Measurements from ENCODE around the gene BANK1.

Gene BANK1

GRCh38 chr4:101824500-101824899 is 34.0 kb downstream of the BANK1 start:
- no peak overlapping the region for H3K4me3 ChIP-seq (ENCODE audit: low read length)
- no peaks in the 10 kb centered on the region for H3K36me3 ChIP-seq (ENCODE audit: control insufficient read depth, insufficient read depth, low read length)
- H3K9ac ChIP-seq (ENCODE audit: low read length) = no peak overlapping the region
- no peaks in the 10 kb centered on the region for H3K4me1 ChIP-seq (ENCODE audit: control insufficient read depth, insufficient read depth, low read length)
- no peak overlapping the region for H3K27ac ChIP-seq (ENCODE audit: low read depth, low read length)
- no peaks in the 10 kb centered on the region for H3K27me3 ChIP-seq (ENCODE audit: control insufficient read depth, insufficient read depth, low read length)

DNA sequence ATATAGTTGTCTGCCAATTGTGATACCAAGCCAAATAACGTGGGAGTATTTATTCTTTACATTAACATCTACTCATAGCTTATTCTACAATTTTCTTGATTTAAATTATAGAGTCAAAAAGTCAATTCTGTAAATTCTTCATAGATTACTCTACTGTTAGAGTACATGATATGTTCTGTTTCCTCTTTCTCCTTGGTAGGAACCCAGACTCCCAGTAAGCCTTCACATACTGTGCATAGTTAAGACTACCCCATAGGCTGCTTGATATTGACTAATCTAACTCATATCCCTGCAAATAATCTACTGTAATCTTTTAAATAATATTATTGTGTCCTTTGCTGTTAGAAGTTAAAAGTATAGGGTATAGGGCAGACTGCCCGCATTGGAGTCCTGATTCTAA is 35.4 kb downstream of the BANK1 start:
- H3K27ac ChIP-seq (ENCODE audit: low read depth, low read length) = no peak overlapping the region
- no peak overlapping the region for H3K9ac ChIP-seq (ENCODE audit: low read length)
- no peaks in the 10 kb centered on the region for H3K36me3 ChIP-seq (ENCODE audit: control insufficient read depth, insufficient read depth, low read length)
- no peaks in the 10 kb centered on the region for H3K27me3 ChIP-seq (ENCODE audit: control insufficient read depth, insufficient read depth, low read length)
- H3K4me1 ChIP-seq (ENCODE audit: control insufficient read depth, insufficient read depth, low read length) = no peaks in the 10 kb centered on the region
- no peak overlapping the region for H3K4me3 ChIP-seq (ENCODE audit: low read length)

DNA sequence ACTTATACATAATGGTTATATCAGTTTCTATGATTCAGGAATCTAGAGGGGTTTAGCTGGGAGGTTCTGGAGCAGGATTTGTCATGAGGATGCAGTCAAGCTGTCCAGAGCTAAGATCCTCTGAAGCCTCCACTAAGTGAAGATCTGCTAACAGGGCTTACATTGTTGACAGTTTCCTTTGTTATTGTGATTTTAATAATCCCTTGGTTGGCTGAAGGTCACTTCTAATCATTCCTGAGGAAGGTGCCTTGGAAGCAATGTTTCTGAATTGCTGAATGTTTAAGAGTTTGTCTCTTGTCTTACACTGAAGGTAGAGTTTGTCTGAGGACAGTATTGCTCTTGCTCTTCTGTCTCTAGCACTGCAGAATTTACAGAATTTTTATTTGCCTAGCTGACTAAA is 41.3 kb downstream of the BANK1 start:
- Histone ChIP-seq H3K9ac (ENCODE audit: low read length) (no peak overlapping the region), H3K4me3 (ENCODE audit: low read length) (no peak overlapping the region), H3K27me3 (ENCODE audit: control insufficient read depth, insufficient read depth, low read length) (no peaks in the 10 kb centered on the region), H3K36me3 (ENCODE audit: control insufficient read depth, insufficient read depth, low read length) (no peaks in the 10 kb centered on the region), H3K27ac (ENCODE audit: low read depth, low read length) (no peak overlapping the region), H3K4me1 (ENCODE audit: control insufficient read depth, insufficient read depth, low read length) (no peaks in the 10 kb centered on the region)

- H3K4me3 ChIP-seq (ENCODE audit: low read length) = no peak overlapping the region
- H3K4me1 ChIP-seq (ENCODE audit: control insufficient read depth, insufficient read depth, low read length) = no peaks in the 10 kb centered on the region
- no peaks in the 10 kb centered on the region for H3K36me3 ChIP-seq (ENCODE audit: control insufficient read depth, insufficient read depth, low read length)
- H3K9ac ChIP-seq (ENCODE audit: low read length) = no peak overlapping the region
- no peaks in the 10 kb centered on the region for H3K27me3 ChIP-seq (ENCODE audit: control insufficient read depth, insufficient read depth, low read length)
- no peak overlapping the region for H3K27ac ChIP-seq (ENCODE audit: low read depth, low read length)
Measured at GRCh38 chr4:101833480-101833879, 43.0 kb downstream of the BANK1 start.

DNA sequence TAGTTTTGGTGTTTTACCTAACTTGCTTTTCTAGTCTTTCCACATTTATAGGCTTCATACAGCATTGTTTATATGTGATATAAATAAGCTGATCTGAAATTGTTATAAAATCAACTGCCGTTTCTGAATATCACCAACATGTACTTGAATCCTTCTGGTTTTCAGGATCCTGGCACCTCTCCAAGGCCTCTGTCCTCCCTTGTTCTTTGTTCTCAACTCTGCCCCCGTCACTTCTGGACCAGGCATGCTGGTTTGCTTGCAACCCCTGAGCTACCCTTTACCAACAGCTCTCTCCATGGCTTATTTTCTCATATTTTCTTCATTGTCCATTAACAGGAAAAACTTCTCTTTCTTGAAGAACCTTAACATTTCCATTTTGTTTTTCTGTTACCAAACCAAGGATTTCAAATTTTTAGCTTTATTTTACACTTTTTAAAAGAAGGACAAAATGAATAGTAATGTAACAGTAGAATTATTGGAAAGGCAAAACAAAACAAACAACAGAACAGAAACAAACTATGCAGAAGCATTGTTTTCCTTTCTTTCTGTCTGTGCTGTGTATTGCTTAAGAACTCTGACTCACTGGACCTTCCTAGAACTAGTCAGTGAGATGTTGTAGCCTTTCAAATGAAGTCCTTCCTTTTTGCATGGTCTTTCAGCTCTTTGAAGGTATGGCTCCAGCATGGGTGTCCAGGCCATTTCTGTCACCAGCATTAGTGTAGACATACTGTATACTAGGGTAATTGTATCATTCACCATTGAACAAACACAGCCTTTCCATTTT is 44.8 kb downstream of the BANK1 start:
- Histone ChIP-seq H3K4me3 (ENCODE audit: low read length) (no peak overlapping the region), H3K9ac (ENCODE audit: low read length) (no peak overlapping the region), H3K27me3 (ENCODE audit: control insufficient read depth, insufficient read depth, low read length) (no peaks in the 10 kb centered on the region), H3K36me3 (ENCODE audit: control insufficient read depth, insufficient read depth, low read length) (no peaks in the 10 kb centered on the region), H3K27ac (ENCODE audit: low read depth, low read length) (no peak overlapping the region), H3K4me1 (ENCODE audit: control insufficient read depth, insufficient read depth, low read length) (no peaks in the 10 kb centered on the region)

DNA sequence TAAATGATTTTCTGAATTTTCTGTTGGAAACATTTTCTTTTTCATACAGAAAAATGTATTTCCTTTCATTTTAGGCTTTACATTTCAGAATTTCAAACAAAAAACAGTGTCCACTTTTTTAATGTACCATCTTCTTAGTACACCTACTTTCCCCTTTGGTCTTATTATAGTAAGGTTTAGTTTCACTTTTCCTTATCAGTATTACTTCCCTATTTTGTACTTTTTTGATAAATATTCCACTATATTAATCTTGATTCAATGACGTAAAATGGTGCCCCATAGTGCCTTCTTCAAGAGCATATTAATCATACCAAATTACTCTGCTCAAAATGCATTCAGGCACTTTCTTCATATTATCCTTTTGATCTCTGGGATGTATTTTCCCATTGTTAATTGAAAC is 52.5 kb downstream of the BANK1 start:
- Histone ChIP-seq H3K4me1 (ENCODE audit: control insufficient read depth, insufficient read depth, low read length) (no peaks in the 10 kb centered on the region), H3K27ac (ENCODE audit: low read depth, low read length) (no peak overlapping the region), H3K27me3 (ENCODE audit: control insufficient read depth, insufficient read depth, low read length) (no peaks in the 10 kb centered on the region), H3K4me3 (ENCODE audit: low read length) (no peak overlapping the region), H3K9ac (ENCODE audit: low read length) (no peak overlapping the region), H3K36me3 (ENCODE audit: control insufficient read depth, insufficient read depth, low read length) (no peaks in the 10 kb centered on the region)

DNA sequence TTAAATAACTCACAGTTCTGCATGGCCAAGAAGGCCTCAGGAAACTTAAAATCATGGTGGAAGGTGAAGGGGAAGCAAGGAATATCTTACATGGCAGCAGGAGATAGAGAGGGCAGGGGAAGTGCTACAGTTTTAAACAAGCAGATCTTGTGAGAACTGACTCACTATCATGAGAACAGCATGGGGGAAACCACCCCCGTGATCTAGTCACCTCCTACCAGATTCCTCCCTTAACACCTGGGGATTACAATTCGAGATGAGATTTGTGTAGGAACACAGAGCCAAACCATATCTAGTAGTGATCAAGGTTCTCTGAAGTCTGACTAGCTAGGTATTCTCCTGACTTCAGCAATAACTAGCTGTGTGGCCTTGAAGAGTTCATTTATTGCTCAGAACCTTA is 56.0 kb downstream of the BANK1 start:
- Histone ChIP-seq H3K4me1 (ENCODE audit: control insufficient read depth, insufficient read depth, low read length) (no peaks in the 10 kb centered on the region), H3K9ac (ENCODE audit: low read length) (no peak overlapping the region), H3K36me3 (ENCODE audit: control insufficient read depth, insufficient read depth, low read length) (no peaks in the 10 kb centered on the region)

GRCh38 chr4:101850698-101851097 is 60.2 kb downstream of the BANK1 start:
- Histone ChIP-seq H3K27me3 (ENCODE audit: control insufficient read depth, insufficient read depth, low read length) (no peaks in the 10 kb centered on the region), H3K27ac (ENCODE audit: low read depth, low read length) (no peak overlapping the region), H3K4me1 (ENCODE audit: control insufficient read depth, insufficient read depth, low read length) (no peaks in the 10 kb centered on the region), H3K9ac (ENCODE audit: low read length) (no peak overlapping the region), H3K4me3 (ENCODE audit: low read length) (no peak overlapping the region), H3K36me3 (ENCODE audit: control insufficient read depth, insufficient read depth, low read length) (no peaks in the 10 kb centered on the region)

More for the DNA sequence above, 56.0 kb downstream of the BANK1 start:
- Histone ChIP-seq H3K27ac (ENCODE audit: low read depth, low read length) (no peak overlapping the region), H3K27me3 (ENCODE audit: control insufficient read depth, insufficient read depth, low read length) (no peaks in the 10 kb centered on the region), H3K4me3 (ENCODE audit: low read length) (no peak overlapping the region)

GRCh38 chr4:101851672-101852071 is 61.1 kb downstream of the BANK1 start:
- Histone ChIP-seq H3K36me3 (ENCODE audit: control insufficient read depth, insufficient read depth, low read length) (no peaks in the 10 kb centered on the region), H3K4me3 (ENCODE audit: low read length) (no peak overlapping the region), H3K27ac (ENCODE audit: low read depth, low read length) (no peak overlapping the region), H3K27me3 (ENCODE audit: control insufficient read depth, insufficient read depth, low read length) (no peaks in the 10 kb centered on the region), H3K9ac (ENCODE audit: low read length) (no peak overlapping the region), H3K4me1 (ENCODE audit: control insufficient read depth, insufficient read depth, low read length) (no peaks in the 10 kb centered on the region)

DNA sequence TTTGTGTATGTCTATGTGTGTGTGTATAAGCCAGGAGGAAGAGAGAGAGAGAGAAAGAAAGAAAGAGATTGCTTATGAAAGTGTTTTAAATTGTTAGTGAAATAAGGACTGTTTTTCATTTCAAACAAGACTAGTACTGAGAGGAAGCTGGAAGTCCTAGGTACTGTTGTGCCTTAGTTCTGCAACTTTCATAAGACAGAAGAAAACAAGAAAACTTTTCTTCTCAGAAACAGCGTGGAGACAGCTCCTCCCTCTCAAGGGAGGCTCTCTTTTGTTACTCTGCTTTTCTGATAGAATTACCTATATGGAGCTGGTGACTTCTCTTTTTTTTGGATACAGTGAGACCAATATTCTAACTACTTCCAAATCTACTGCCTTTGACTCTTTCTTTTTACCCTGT is 62.5 kb downstream of the BANK1 start:
- H3K4me1 ChIP-seq (ENCODE audit: control insufficient read depth, insufficient read depth, low read length) = no peaks in the 10 kb centered on the region
- H3K36me3 ChIP-seq (ENCODE audit: control insufficient read depth, insufficient read depth, low read length) = no peaks in the 10 kb centered on the region
- no peaks in the 10 kb centered on the region for H3K27me3 ChIP-seq (ENCODE audit: control insufficient read depth, insufficient read depth, low read length)
- no peak overlapping the region for H3K4me3 ChIP-seq (ENCODE audit: low read length)
- H3K27ac ChIP-seq (ENCODE audit: low read depth, low read length) = no peak overlapping the region
- no peak overlapping the region for H3K9ac ChIP-seq (ENCODE audit: low read length)

DNA sequence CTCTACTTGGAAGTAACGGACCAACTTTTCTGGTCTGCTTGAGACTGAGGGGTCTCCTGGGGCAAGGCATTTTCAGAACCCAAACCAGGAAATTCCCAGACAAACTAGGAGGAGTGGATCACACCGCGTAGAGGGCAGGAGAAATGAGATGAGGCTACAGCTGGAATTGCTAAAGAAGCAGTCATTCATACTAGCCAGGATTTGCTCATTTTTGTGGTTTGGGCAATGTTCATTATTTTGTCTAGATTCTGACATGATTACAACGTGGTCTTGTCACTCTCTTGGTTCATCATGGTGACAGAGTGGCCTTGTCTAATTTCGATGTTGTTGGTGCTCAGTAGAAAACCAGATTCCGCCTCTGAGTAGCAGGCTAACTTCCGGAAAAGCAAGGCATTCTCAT is 63.2 kb downstream of the BANK1 start:
- Histone ChIP-seq H3K36me3 (ENCODE audit: control insufficient read depth, insufficient read depth, low read length) (no peaks in the 10 kb centered on the region), H3K4me1 (ENCODE audit: control insufficient read depth, insufficient read depth, low read length) (no peaks in the 10 kb centered on the region), H3K9ac (ENCODE audit: low read length) (no peak overlapping the region), H3K4me3 (ENCODE audit: low read length) (no peak overlapping the region), H3K27me3 (ENCODE audit: control insufficient read depth, insufficient read depth, low read length) (no peaks in the 10 kb centered on the region), H3K27ac (ENCODE audit: low read depth, low read length) (no peak overlapping the region)

GRCh38 chr4:101855239-101855638 is 64.7 kb downstream of the BANK1 start:
- H3K4me3 ChIP-seq (ENCODE audit: low read length) = no peak overlapping the region
- no peaks in the 10 kb centered on the region for H3K4me1 ChIP-seq (ENCODE audit: control insufficient read depth, insufficient read depth, low read length)
- H3K27ac ChIP-seq (ENCODE audit: low read depth, low read length) = no peak overlapping the region
- H3K9ac ChIP-seq (ENCODE audit: low read length) = no peak overlapping the region
- H3K36me3 ChIP-seq (ENCODE audit: control insufficient read depth, insufficient read depth, low read length) = no peaks in the 10 kb centered on the region
- H3K27me3 ChIP-seq (ENCODE audit: control insufficient read depth, insufficient read depth, low read length) = no peaks in the 10 kb centered on the region

- H3K9ac ChIP-seq (ENCODE audit: low read length) = no peak overlapping the region
- H3K27me3 ChIP-seq (ENCODE audit: control insufficient read depth, insufficient read depth, low read length) = no peaks in the 10 kb centered on the region
- no peaks in the 10 kb centered on the region for H3K36me3 ChIP-seq (ENCODE audit: control insufficient read depth, insufficient read depth, low read length)
- H3K27ac ChIP-seq (ENCODE audit: low read depth, low read length) = no peak overlapping the region
- no peaks in the 10 kb centered on the region for H3K4me1 ChIP-seq (ENCODE audit: control insufficient read depth, insufficient read depth, low read length)
- no peak overlapping the region for H3K4me3 ChIP-seq (ENCODE audit: low read length)
Measured at GRCh38 chr4:101856149-101856548, 65.6 kb downstream of the BANK1 start.
